HT-29 (cell line): Measurements from ENCODE around the gene POU3F1. TPM values are rescaled to one million over a fixed set of nuclear protein-coding genes. Genes with fewer than 3 reads are reported as not detected.

Experiments used
- DNase-seq: peaks from one replicate; pipeline ENCODE4 v3.0.0-alpha.2; 2015; ENCODE audit warnings: low spot score
- total RNA-seq: library from RNA; depleted of rRNA; stranded (reverse); fragments of >200 nt; shearing (Covaris generic); gene quantifications from 2 replicates; pipeline ENCODE4 v1.2.3, GENCODE V29; 2014

The POU3F1 gene
- total RNA-seq, 1 experiment from 2014 or later = 0.94 TPM

DNA sequence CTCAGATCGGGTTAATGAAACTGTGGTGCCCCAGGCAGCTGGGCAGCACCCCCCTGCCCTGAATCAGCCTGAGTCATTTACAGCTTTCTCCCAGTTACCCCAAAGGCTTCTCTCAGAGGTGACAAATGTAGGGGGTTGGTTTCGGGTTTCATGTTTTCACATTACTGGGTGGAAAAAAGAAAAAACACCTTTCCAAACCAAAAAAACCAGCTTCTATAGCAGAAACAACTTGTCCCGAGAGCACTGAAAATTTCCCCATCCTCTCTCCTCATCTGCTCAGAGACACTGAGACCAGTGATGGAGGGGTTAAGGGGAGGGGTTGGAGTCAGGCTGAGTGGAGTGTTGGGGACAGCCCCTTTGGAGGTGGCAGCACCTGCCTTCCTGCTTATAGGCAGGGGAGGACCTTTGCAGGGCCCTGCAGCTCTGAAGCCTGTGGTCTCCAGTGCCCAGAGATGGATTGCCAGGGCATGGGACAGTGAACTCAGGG is 18.4 kb downstream of the POU3F1 start:
- no peak for DNase-seq

DNA sequence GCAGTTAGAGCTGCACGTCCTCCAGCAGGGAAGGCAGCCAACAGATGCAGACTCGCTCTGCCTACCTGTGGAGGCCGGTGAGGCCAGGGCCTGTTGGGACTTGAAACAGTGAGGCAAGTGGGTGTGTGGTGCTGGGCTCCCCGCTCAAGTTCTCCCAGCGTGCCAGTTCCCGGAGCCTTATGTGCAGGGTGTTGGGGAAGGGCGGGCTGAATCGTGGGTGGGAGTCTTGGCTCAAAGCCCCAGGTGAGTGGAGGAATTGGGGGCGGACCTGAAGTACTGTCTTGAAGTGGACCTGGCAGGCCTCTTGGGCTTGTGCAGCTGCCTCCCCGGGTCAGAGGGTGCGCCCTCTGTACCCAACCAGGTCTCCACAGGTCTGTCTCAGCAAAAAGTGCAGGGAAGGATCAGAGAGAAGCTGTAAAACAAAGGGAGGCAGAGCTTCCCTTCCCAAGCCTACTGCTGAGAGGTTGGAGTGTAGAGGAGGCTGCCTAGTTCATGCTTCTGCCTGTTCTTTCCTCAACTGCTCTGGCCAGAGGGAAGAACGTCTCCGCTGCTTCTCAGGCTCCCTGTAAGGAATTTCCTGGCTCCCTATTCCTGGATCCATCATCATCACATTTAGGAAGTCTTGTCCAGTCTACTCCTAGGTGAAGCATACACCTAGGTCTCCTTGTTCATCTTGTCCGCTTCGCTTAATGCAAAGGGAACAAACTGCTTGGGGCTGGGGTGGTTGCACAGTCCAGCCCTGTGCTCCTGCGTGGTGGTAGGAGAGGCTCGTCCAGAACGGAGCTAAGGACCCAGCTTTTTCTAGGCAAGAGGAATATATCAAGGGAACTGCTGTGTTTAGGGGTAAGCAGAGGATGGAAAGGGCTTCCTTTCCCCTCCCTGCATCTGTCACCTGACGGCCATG is 19.1 kb downstream of the POU3F1 start:
- no peak for DNase-seq

DNA sequence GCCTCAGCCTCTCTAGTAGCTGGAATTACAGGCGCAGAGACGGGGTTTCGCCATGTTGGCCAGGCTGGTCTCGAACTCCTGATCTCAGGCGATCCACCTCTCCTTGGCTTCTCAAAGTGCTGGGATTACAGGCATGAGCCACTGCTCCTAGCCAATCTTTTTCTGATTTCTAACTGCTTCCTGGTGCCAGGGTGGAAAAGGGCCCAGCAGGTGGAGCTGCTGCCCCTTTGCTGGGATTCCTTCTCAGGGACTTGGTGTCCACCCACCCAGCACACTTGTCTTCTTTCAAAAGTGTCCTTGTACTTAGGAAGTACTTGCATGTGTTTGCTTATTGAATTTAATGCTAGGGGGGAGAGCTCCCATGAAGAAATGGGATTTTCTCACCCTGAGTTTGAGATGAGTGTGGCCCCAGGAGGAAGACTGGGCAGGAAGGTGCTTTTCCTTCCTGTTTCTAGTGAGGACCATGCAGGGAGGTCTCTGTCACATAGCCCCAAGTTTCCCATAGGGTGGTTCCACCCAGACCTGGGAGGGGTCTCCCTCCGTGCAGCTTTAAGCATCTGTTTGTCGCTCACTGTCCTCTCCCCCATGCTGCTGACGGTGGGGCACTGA is 19.9 kb downstream of the POU3F1 start:
- DNase-seq = peak; percentile 87

DNA sequence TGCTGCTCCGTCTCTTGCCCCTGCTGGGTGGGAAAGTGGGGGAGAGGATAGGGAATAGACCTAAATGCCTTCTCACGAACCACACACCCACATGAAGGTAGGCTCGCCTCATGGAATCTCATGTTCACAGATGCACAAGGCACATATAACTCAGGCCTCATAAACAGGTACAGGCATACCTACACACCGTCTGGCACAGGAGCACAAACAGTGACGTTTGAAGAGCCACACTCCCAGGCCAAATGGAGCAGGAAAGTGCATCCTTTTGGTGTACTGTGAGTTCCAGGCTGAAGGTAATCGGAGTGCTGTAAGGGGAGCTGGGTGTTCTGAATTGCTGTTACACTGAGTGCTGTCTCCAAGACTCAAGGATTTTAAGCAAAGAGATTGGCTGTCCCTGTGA is 20.9 kb downstream of the POU3F1 start:
- DNase-seq = no peak

DNA sequence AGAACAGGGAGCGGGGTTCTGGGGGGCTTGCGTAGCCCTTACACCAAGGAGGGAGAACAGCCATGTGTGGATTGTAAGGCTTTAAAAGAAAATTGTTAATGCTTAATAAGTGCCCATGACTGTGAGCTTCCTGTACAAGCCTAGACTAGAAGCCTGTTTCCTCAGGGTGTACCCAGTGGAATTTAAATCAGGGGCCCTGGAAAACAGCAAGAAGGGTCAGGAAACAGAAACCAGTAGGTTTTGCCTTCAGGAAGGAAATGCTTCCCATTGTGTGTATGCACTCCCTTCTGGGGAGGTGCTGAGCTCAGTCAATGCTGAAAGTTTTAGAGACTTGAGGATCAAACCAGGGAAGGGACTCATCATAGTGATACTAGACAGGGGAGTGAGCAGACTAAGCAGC is 21.4 kb downstream of the POU3F1 start:
- no peak for DNase-seq

DNA sequence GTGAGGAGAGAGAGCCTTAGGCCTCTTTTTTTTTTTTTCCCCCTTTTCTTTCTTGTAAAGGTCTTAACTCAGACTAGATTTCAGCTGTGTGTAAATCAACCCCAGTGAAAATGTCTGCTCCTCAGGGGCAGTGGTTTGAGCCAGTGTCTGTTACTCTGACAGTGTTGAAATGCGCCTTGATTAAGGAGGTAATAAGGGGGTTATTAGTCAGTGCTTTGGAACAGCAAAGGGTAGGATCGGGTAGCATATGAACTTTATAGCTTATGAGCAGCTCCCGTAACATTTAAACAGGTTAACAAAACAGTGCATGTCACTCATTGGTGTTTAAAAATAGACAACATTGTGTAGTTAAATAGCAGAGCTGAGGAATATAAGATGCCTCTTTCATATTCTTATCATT is 23.8 kb downstream of the POU3F1 start:
- no peak for DNase-seq

DNA sequence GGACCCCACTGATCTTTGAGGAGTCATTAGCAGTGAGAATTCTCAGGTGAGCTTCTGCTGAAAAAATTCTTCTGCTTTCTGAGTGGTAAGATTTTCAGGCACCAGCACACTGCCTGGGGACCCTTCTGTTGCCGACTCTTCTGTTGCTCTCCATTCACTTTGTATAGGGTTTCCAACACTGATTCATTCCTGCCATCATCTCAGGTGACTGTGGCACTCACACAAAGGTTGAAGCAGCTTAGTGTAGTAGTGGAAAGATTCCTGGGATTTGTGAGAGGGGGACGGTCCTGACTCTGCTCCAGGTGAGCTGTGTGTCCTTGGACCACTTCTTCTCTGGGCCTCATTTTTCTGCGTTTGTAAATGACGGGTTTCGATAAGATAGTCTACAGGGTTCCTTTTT is 24.6 kb downstream of the POU3F1 start:
- DNase-seq = no peak

DNA sequence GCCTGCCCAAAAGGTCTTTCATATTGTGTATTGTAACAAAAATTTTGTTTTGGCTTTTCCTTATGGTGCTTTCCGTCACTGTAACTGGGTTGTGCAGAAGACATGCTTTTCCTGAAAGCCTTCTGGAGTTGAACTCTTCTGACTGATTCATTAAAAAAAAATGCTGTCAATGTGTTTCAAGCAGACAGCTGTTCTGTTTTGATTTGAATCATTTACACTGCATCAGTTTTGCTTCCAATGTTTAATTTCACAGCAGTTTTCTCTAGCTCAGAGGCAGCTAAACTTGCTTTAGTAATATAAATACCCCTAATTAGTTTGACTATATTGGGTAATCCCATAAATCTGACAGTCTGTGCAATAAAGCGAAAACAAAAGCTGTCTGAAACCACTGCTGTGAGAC is 26.2 kb downstream of the POU3F1 start:
- DNase-seq = no peak

DNA sequence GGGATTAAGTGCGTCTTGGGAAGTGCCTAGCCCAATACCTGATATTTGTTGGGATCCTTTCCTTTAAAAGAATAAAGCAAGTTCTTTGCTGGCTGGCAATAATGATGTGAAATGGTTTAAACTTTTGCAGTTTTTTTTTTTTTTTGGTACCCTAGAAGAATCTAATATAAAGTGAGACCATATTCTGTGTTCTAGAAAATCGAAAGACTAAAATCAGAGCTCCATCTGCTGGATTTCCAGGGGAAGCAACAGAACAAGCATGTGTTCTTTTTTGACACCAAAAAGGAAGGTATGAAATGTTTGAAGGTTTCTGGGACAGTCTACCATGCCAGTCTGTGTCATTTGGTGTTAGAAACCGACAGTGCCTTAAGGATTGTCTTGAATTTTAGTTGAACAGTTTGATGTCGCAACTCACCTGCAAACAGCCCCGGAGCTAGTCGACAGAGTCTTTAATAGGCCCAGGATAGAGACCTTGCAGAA is 27.7 kb downstream of the POU3F1 start:
- DNase-seq = peak; percentile 50

DNA sequence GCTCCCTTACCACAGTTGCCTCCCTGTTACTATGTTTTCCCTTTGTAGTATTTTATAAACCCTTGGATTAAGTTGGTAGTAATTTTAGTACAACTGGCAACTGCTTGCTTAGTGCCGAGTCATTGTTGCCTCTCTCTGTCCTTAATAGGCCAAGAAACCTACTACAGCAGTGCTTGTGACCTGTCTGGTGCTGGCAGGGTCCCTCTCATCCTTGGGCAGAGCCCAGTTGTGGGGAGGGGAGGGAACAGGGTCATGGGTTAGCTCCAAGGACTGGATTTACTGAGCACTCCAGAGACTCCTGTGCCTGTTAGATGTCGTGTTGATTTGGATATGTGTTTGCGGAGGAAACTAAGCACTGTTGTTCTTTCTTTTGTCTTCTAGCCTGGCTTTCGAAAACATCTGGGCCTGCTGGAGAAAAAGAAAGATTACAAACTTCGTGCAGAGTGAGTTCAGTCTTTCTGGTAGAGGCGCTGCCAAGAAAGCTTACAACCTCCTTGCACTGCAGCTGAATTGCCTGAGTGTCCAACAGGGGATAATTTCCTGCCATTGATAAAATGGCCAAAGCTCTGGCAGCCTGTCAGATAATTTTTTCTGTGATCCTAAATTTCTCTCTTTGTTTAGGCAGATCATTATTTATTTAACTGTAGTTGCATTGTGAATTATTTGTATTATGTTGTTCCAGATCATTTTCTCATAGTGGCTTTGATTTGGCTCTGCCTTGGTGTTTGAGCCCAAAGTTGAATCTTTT is 30.4 kb downstream of the POU3F1 start:
- no peak for DNase-seq

DNA sequence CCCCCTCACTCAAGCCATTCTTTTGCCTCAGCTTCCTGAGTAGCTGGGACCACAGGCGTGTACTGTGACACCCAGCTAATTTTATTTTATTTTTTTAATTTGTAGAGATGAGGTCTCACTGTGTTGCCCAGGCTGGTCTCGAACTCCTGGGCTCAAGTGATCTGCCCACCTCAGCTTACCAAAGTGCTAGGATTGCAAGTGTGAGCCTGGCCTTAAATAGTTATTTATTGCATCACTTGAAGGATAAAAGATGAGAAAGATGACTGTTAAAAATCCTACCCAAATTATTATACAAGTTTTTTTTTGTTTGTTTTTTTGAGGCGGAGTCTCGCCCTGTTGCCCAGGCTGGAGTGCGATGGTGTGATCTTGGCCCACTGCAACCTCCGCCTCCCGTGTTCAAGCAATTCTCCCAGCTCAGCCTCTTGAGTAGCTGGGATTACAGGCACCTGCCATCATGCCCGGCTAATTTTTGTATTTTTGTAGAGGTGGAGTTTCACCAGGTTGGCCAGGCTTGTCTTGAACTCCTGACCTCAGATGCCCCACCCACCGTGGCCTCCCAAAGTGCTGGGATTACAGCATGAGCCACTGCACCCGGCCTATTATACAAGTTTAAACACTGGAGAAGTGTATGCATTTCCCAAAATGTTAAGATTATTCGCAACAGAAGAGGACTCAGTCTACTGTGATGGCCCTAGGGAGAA is 31.7 kb downstream of the POU3F1 start:
- no peak for DNase-seq

DNA sequence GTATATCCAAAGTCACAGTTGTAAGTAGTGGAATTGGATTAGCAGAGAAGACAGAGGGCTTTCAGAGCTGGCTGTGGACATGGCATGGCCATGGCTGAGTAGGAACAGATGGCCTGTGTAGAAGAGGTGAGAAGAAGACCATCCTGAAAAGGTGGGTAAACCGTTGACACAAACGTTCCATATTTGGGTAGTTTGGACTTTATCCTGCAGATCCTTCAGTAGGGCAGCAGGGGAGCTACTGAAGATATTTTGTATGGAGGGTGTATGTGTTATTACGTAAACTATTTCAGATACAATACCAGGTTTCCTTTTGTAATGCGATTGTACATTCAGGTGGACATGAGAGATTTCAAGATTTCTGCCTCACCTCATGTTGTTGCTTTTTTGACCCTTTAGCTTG is 32.4 kb downstream of the POU3F1 start:
- DNase-seq = no peak

DNA sequence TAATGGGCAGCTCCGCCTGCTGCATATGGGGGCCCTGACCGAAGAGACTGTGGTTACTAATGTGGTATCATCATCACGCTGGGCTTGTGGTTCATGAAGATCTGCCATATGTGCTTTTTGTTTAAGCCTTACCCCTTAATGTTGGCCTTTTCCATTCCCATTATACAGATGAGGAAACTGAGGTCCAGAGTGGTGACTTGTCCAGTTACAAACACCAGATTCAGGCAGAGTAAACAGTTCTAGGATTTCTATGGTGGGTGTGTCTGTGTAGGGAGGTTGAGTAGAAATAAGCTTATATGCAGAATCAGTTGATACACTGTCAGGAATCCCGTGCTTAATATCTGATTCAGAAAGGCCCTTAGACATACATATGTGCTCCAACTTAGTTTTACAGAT is 33.4 kb downstream of the POU3F1 start:
- DNase-seq = peak; percentile 22

DNA sequence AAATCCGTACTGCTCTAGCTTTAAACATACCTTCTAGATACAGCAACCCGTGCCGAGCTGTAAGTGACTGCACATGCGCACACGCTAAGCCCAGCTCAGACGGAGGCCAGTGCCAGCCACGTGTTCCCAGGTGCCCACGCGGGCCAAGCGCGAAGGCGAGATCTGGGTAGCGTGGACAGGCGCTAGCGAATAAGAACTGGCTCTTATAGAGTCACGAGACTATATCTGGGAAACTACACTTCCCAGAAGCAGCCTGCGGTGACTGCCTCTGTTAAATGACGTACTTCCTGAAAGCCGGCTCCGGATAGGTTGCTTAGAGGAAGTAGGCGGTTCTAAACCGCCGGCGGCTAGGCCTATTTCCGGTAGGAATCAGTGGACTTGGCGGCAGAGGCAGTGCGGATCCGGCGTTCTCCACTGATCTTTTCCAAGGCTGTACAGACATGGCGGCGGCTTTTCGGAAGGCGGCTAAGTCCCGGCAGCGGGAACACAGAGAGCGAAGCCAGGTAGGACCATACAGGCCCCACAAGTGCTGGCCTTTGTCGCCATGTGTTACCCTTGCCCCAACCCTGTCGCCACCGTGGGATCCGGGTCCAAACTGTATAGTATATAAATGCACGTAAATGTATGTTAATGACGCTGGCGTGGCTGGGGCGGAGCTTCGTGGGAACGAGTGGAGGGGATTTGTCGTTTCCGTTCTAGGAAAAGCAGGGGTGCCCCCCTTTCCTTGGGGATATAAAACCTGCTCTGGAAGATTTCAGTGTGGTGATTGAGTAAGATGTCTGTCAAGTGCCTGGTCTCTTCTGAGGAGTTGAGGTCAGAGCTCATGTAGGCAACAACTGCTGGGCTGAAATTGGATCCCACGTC is 34.0 kb downstream of the POU3F1 start, which contains the start of gene UTP11:
TSS of gene UTP11 (plus strand) at position 372 of the 864 bp plus-strand sequence. CDS start at position 441, 69 bp downstream.
- peak; percentile 99 for DNase-seq

DNA sequence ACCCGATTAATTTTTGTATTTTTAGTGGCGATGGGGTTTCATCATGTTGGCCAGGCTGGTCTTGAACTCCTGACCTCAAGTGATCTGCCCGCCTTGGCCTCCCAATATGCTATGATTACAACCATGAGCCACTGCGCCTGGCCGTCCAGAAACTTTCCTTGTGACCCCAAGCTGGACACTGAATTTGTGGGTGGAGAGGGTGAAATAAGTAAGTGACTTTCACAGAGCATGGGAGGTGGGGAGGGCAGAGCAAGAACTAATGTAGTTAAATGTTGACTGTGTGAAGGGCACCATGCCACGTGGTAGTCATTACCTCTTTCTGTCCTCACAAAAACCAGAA is 36.8 kb downstream of the POU3F1 start:
- DNase-seq = no peak

DNA sequence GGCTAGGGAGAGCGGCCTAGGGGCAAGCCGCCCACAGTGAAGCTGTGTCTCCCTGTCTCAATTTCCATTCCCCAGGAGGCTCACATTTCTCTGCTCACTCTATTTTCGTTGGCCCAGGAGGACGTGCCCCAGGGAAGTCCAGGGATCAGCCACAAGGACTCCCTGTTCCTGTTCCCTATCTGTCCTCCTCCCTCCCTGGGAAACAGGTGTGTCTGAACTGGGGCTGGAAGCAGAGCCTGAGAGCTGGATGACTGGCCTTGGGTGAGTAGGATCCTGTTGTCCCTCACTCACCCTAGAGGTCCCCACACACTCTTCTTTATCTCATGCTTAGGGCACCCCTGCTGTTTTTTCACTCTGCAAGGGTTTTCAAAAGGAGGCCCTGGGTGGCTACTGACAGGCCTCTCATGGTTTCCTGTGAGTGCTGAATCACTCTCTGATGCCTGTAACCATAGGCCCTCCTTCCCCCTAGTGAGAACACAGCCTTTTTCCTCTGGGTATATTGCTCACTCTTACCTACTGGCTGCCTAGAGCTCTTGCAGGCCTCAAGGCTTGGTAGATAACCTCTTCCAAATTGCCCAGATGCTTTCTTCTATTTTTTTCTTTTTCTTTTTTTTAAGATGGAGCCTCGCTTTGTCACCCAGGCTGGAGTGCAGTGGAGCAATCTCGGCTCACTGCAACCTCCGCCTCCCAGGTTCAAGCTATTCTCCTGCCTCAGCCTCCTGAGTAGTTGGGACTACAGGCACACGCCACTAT is 37.3 kb downstream of the POU3F1 start:
- no peak for DNase-seq

DNA sequence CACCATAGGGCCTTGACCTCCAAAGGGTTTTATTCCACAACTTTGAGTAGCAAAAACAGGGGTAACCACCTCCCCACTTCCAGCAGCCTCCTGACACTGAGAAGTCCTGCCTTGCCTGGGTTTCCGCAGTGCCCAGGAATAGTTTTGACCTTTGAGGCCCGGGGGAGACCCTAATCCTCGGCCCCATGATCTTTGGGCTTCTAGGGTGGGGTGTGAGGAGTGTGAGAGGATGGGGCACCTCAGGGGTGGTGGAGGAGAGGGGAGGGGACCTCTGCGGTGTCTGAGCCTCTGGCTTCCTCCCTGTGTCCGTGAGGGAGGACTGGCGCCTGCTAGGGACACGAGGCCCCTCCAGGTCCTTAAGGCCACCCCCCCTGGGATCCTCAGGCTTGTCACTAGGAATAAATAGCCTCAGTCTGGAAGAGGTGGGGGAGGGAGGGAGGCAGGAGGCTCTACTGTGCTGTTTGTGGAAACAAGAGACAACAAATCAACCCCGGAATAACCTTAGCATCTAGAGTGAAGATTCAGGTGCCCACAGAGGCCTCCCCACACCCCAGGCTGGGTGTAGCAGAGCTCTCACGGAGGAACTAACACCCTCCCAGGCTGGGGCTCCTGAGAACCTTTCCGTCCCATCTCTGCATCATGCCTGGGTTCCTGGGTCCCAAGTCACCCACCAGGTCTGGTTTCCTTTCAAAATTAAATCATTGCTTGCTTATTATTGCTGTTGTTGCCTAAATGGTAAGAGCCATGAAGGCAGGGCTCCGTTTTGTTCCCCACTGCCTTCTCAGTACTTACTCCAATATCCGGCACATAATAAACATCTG is 40.4 kb downstream of the POU3F1 start:
- no peak for DNase-seq

DNA sequence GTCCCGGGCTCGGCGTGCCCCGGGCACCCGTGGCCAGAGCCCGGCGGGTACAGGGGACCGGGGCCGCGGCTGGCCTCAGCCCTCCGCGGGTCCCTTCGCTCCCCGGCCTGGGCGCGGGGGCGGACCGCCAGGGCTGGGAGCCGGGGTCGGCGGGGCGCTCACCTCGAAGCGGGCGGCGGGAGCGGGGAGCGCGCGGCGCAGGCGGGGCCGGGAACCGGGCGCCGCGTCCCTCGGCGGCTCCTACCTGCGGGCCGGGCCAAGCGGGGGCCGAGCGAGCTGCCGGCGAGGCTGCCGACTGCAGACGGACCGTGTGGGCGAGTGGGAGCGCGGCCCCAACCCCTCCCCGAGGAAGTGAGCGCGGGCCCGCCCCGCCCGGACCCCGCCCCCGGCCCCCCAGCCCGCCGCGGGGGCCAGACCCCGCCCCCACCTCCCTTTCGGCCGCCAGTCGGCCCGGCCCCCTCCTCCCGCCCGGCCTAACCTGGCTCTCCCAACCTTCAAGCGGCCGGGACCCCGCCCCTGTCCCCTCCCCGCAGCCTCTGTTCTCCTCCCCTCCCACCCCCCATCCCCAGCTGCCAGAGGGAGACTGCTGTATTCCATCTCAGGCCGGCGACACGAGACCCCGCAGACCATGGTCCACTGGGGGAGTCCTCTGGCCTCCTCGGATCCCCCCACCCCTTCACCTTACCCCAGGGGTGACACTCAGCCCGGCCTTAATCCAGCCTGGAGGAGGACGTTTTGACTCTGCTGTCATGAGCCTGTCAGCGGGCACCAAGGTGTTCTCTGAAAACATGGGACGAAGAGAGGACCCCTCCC is 41.2 kb downstream of the POU3F1 start, which contains the start of gene FHL3:
TSS of gene FHL3 (minus strand) at position 320 of the 813 bp plus-strand sequence. CDS start 6,102 bp downstream, outside the sequence.
- no peak for DNase-seq
